Activated naive CD4-positive, alpha-beta T cell treated with anti-CD3 and anti-CD28 coated beads for 36 hours (primary cell): ENCODE data around the gene MAF. TPM values are rescaled to one million over a fixed set of nuclear protein-coding genes. Genes with fewer than 3 reads are reported as not detected.

Source experiments
- CTCF ChIA-PET: fragments of 350-600 bp; sonication (Branson Sonifier 250); formaldehyde crosslinking; loops from one replicate; lab custom pipeline; 2021; ENCODE audit warnings: antibody characterized with exemption; lab: Charles Lee
- DNase-seq: peaks from one replicate; pipeline ENCODE4 v3.0.0-alpha.2; 2020
- H3K27ac Mint-ChIP-seq: one replicate; pipeline ENCODE4 v1.8.0; 2021; ENCODE audit warnings: mild to moderate bottlenecking, mixed read lengths
- H3K27me3 Mint-ChIP-seq: one replicate; pipeline ENCODE4 v1.8.0; 2021; ENCODE audit warnings: low read depth, mixed read lengths
- H3K36me3 Mint-ChIP-seq: one replicate; pipeline ENCODE4 v1.8.0; 2021; ENCODE audit warnings: low read depth, mixed read lengths
- H3K4me1 Mint-ChIP-seq: one replicate; pipeline ENCODE4 v1.8.0; 2021; ENCODE audit warnings: low read depth, mixed read lengths
- H3K4me3 Mint-ChIP-seq: one replicate; pipeline ENCODE4 v1.8.0; 2021; ENCODE audit warnings: mild to moderate bottlenecking, moderate library complexity, mixed read lengths
- H3K9me3 Mint-ChIP-seq: one replicate; pipeline ENCODE4 v1.8.0; 2021; ENCODE audit warnings: mixed read lengths
- intact Hi-C: fragments of 100-400 bp; cut with micrococcal nuclease; formaldehyde crosslinking; loops from one replicate; pipeline ENCODE4 v1.15.1; 2023
- total RNA-seq, 2 experiments: library from RNA; stranded (reverse); gene quantifications; one replicate each; pipeline ENCODE4 v1.2.3, GENCODE V29; 2021

MAF gene
- total RNA-seq, 2 experiments from 2014 or later: 6.0 to 6.6 TPM

DNA sequence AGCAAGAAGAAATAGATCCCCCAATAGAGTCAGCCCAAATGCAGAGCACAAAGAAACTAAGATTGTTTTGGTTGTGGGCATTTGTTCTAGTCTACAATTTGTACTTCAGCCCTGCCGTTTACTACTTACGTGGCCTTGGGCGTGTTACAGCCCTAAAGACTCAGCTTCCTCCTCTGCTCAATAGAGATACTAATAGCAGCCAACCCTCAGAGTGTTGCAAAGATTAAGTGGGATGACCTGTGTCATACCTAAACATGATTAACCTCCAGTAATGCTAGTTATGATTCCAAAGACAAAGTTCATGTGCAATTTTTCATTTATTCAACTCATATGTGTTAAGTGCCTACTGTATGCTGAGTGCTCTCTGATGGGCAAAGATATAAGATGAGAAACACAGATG lies 43.1 kb downstream of the MAF start:
- Mint-ChIP-seq H3K4me1 (no peaks in the 10 kb centered on the region), H3K27me3 (peaks cover 9% of the 10 kb centered on the region), H3K9me3 (no peaks in the 10 kb centered on the region), H3K27ac (no peak overlapping the region), H3K4me3 (no peak overlapping the region), H3K36me3 (no peaks in the 10 kb centered on the region)
- CTCF ChIA-PET: interaction anchor here (0.5 kb wide), 1 partner anchor 101 kb away, joined by 3 read pairs; no protein-coding TSS in a partner anchor
- intact Hi-C loops: no loop called here
- no peak for DNase-seq

DNA sequence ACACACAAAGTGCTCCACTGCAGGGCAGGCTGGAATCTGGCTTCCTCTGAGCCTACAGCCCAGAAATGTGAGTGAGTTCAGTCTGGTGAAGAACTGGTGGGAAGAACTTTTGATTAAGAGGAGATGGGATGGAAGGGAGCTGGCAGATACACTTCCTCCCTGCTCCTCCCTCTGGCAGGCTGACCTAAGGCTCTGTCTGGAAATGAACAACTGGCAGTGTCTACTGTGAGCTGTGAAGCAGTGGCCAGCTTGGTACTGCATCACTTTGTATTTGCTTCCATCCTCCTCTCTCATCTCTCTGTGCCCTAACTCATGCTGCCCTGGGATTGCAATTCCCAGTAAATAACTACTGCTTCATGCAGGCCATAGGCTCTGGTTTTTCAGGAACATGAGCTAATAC lies 45.6 kb downstream of the MAF start:
- H3K4me3 Mint-ChIP-seq: no peak overlapping the region
- H3K9me3 Mint-ChIP-seq: no peaks in the 10 kb centered on the region
- H3K27me3 Mint-ChIP-seq: peaks cover 14% of the 10 kb centered on the region
- no peaks in the 10 kb centered on the region for H3K4me1 Mint-ChIP-seq
- no peak for DNase-seq
- intact Hi-C loops: no loop called here
- CTCF ChIA-PET: no interaction called here
- H3K27ac Mint-ChIP-seq: no peak overlapping the region
- no peaks in the 10 kb centered on the region for H3K36me3 Mint-ChIP-seq

DNA sequence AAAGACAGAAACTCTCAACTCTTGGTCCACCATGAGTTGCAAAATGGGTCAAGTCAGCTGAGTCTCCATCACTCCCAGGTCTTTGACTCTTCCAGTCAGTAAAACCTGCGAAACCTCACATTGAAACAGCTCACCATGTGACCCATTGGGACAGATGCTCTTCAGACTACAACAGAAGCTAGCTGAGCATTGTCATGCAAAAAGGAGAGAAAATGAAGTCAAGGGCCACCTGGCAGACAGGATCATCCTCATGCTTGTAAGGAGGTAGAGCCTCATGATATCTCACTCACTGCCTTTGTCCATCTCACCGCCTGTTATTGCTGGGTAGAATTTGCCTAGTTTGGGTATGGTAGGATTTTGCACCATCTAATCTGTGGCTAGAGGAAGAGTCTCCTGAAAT lies 50.2 kb downstream of the MAF start:
- Mint-ChIP-seq H3K27me3 (peaks cover 6% of the 10 kb centered on the region), H3K27ac (no peak overlapping the region), H3K36me3 (no peaks in the 10 kb centered on the region), H3K4me1 (no peaks in the 10 kb centered on the region), H3K4me3 (no peak overlapping the region), H3K9me3 (no peaks in the 10 kb centered on the region)
- CTCF ChIA-PET: interaction anchor here (0.6 kb wide), 1 partner anchor 52 kb away, joined by 5 read pairs; no protein-coding TSS in a partner anchor
- intact Hi-C loops: no loop called here
- DNase-seq: no peak

DNA sequence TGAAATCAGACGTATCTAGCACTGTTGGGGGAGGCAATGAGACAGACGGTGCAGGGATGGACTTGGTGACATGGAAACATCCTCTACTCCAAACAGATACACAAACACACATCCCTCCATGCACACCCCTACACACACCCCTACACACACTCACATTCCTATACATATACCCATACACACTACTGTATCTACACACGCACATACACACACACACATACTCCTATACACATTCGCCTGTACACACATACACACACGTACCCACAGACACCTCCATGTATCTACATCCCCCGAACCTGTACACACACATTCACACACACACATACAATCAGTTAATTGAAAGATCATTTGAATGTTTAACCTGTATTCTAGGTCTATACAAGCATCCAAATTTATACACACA lies 53.5 kb downstream of the MAF start:
- H3K4me1 Mint-ChIP-seq: no peaks in the 10 kb centered on the region
- intact Hi-C loops: no loop called here
- DNase-seq: no peak
- no peaks in the 10 kb centered on the region for H3K9me3 Mint-ChIP-seq
- CTCF ChIA-PET: no interaction called here
- peaks cover 1% of the 10 kb centered on the region for H3K27me3 Mint-ChIP-seq
- no peaks in the 10 kb centered on the region for H3K36me3 Mint-ChIP-seq
- H3K27ac Mint-ChIP-seq: no peak overlapping the region
- no peak overlapping the region for H3K4me3 Mint-ChIP-seq
